GM12891 (cell line): ENCODE data around the gene OR2V2.

ENCODE experiments used
- PAX5 ChIP-seq: IDR thresholded peaks from 2 replicates; pipeline ENCODE4 v1.6.1; 2011; ENCODE audit warnings: low read length, moderate library complexity, mild to moderate bottlenecking; ENCODE audit not compliant: insufficient read depth, severe bottlenecking
- POLR2A ChIP-seq: IDR thresholded peaks from 2 replicates; pipeline ENCODE4 v1.6.1; 2011; ENCODE audit warnings: low read depth, low read length, control low read depth
- POLR2AphosphoS5 ChIP-seq: IDR thresholded peaks from 2 replicates; pipeline ENCODE4 v1.6.1; 2011; ENCODE audit warnings: low read depth, low read length, control low read depth
- POU2F2 ChIP-seq: IDR thresholded peaks from 2 replicates; pipeline ENCODE4 v1.6.1; 2011; ENCODE audit warnings: low read depth, mild to moderate bottlenecking, control low read depth, low read length, moderate library complexity
- SPI1 ChIP-seq: IDR thresholded peaks from 2 replicates; pipeline ENCODE4 v1.6.1; 2011; ENCODE audit warnings: low read depth, low read length, control low read depth
- TAF1 ChIP-seq: IDR thresholded peaks from 2 replicates; pipeline ENCODE4 v1.6.1; 2011; ENCODE audit warnings: low read depth, low read length, control low read depth

- TF ChIP-seq POLR2A (no peak), POLR2AphosphoS5 (no peak), TAF1 (no peak), PAX5 (no peak), POU2F2 (no peak), SPI1 (no peak)
Observed at GRCh38 chr5:181173420-181174342, 26.3 kb downstream of the OR2V2 start.
